ENCODE measurements around the gene HTRA1.

Gene HTRA1

DNA sequence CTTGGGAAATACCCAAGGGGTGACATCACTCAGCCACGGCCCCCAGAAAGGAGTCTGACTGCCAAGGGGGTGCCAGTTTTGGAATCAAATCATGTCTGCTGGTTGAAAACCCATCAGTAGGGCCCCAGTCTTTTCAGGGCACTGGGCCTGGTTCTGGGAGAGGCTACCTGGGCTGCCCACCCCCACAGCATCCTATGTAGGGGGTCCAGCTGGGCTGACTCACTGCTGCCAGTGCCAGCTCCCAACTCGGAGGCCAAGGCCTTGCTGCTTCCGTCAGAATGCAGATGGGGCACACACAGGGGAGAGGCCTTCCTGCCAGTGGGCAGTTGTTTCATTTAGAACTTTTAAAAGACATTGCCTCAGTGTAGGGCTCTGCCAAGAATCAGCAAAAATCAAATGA, 59.7 kb downstream of the HTRA1 start:
- DNase-seq, result no peak

DNA sequence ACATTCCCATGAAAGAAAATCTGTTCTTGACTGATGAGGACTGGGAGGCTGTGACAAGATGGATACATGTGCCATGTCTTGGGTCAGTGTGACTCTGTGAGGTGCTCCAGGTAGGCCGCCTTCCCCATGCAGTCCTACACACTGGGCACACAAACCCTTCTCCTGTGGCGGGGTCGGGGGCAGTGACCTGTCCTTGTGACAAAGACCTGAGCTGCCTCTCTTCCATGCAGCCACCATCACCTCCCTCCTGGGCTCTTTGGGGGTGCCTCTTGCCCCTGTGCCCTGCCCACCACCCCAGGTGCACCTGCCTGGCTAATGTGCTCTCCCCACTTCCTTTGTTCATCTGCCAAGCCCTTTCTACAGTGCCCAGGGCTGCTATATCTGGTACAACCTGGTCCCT, 63.5 kb downstream of the HTRA1 start:
- no peak for DNase-seq

DNA sequence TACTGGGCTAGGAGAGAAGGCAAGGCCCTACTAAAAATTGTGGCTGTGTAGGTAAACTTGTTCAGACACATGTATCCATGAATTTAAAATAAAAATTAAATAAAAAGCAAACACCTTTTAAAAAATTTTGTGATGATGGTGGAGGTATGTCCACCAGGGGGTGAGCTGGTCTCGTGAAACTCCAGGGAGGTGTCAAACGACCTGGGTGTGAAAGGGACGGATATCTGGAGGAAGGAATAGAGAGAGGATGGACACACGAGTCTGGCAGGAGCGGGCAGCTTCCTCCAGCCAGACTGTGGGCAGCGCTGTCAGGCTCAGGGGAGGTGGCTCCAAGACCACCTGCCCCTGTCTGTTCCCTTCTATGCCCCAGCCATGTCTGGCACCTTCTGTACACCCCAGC, 64.4 kb downstream of the HTRA1 start:
- DNase-seq, result peak; percentile 2

DNA sequence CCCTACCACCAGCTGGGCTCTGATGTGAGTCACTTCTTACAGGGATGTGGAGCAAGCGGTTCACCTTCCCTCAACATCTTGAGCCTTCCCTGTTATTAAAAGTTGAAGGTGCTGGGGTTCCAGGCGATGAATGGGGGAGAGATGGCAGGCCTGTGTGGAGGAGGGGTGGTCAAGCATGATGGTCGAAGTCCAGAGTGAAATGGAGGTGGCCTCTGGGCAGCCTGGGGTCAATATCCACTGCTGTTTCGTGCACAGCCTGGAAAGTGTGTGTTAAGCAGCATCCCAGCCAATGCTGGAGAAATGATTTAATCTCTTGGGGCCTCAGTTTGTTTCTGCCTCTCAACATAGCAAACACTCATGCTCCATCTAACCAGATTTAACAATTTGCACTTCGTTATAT, 65.5 kb downstream of the HTRA1 start:
- DNase-seq, result no peak

- DNase-seq, result no peak
Measured at GRCh38 chr10:122530177-122530576, 68.8 kb downstream of the HTRA1 start.

- no peak for DNase-seq
Measured at GRCh38 chr10:122531261-122531660, 69.9 kb downstream of the HTRA1 start.

GRCh38 chr10:122531939-122532338, 70.6 kb downstream of the HTRA1 start:
- DNase-seq, result peak; percentile 19

GRCh38 chr10:122532601-122533296, 71.4 kb downstream of the HTRA1 start:
- DNase-seq, result no peak

DNA sequence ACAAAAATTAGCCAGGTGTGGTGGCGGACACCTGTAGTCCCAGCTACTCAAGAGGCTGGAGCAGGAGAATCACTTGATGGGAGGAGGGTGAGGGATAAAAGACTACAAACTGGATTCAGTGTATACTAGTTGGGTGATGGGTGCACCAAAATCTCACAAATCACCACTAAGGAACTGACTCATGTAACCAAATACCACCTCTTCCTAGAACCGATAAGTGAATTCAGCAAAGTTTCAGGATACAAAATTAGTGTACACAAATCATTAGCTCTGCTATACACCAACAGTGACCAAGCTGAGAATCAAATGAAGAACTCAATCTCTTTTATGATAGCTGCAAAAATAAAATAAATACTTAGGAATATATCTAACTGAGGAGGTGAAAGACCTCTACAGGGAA, 76.2 kb downstream of the HTRA1 start:
- no peak for DNase-seq

GRCh38 chr10:122541541-122542002, 80.2 kb downstream of the HTRA1 start:
- DNase-seq, result no peak

DNA sequence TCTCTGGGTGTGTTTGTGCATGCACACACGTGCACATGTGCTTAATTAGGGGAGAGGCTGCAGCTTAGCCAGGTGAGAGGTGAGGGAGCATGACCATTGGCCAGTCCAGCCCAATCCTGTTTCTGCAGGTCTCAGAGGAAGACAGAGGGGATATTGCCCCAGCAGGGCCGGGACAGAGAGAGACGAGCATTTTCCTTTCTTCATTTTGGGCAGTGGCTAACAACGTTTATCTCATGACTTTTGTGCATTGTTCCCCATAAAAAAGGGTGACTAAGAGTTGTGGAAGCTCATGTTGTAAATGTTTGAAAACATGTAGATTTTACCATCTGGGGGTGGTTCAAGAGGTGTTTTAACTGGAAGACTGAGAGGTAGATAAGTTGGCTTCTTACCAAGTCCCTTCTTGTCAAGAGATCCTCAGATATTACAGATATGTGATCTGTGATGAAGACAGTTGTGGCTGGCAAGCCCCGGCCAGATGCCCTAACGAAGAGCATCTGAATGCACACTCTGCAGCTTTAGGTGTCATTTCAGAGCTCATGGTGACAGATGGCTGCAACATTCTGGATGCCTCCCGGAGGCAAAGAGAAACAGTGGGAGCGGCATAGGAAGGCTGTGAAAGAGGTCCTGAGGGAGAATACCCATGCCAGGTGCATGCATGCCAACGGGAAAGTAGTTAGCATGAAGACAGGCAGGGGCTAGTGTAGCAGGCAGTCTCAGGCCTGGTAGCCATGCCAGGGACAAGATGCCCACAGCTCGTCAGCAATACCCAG, 82.5 kb downstream of the HTRA1 start:
- DNase-seq, result no peak

DNA sequence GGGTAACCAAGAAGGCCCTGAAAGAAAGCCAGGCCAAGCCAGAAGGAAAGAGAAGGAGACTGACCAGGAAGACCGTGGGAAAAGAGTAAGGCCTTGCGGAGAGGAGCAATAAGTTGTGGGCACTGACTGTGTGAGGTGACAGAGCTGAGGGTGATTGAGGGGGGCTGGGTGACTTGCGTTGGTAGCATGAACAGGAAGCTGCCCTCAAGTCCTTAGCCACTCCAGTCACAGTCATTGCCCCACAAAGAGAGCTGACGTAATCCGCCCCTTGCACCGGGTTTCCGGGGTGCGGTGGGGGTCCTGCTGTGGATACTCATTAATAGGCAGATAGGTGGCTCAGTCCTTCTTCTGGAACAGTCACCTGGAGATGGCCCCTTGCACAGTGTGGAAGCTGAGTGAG, 83.1 kb downstream of the HTRA1 start:
- DNase-seq, result no peak

GRCh38 chr10:122546242-122546641, 84.9 kb downstream of the HTRA1 start:
- no peak for DNase-seq

GRCh38 chr10:122548407-122549085, 87.2 kb downstream of the HTRA1 start:
- DNase-seq, result no peak

GRCh38 chr10:122549636-122550035, 88.3 kb downstream of the HTRA1 start:
- DNase-seq, result no peak

DNA sequence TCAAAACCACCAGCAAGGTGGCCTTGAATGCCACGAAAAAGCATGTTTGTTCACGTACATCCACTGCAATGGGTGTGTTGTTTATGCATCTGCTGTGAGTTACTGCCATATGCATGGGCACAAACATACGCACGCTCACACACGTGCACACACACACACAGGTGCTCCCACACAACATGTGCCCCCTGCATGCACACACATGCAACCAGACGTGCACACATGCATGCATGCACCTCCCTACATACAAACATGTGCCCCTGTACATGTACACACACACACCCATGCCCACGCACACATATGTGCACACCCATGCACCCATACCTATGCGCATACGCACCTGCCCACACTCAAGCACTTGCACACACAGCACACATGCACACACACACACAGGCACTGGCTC, 89.1 kb downstream of the HTRA1 start:
- DNase-seq, result no peak

- DNase-seq, result no peak
Measured at GRCh38 chr10:122550983-122551382, 89.6 kb downstream of the HTRA1 start.

GRCh38 chr10:122551450-122551849, 90.1 kb downstream of the HTRA1 start:
- DNase-seq, result no peak

DNA sequence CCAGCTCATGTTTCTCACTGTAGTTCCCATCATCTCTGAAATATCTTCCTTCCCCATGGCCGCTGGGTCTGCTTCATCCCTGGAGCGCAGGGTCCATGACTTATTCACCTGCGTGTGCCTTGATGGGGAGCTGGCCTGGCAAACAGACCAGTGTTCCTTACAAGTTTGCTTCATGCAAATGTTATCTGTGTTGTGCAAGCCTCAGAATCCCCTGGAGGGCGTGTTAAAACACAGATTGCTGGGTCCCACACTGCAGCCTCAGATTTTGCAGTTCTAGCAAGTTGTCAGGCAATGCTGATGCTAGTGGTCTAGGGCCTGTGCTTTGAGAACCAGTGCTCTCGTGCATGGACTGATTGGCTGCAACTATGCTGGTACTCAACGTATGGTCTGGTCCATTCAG, 92.0 kb downstream of the HTRA1 start:
- DNase-seq, result no peak

GRCh38 chr10:122554131-122555036, 93.0 kb downstream of the HTRA1 start:
- peak; percentile 28 for DNase-seq

- DNase-seq, result peak; percentile 49
Measured at GRCh38 chr10:122555442-122555841, 94.1 kb downstream of the HTRA1 start.

GRCh38 chr10:122557516-122557915, 96.2 kb downstream of the HTRA1 start:
- no peak for DNase-seq

GRCh38 chr10:122558452-122558851, 97.1 kb downstream of the HTRA1 start:
- DNase-seq, result no peak
